HFF-Myc (cell line): ENCODE measurements around the gene ARFGAP1.
A peak's percentile ranks its signal among the peaks of the same experiment; 100 is the strongest.

Experiments
- DNase-seq: peaks from one replicate; pipeline ENCODE4 v3.0.0-alpha.2; 2011; ENCODE audit warnings: low read depth; ENCODE audit errors: extremely low read depth
- H3K4me3 ChIP-seq: replicated peaks from 2 replicates; pipeline ENCODE4 v1.5.1; 2011; ENCODE audit warnings: low read depth, mild to moderate bottlenecking, control low read depth, low read length
- CTCF ChIP-seq: IDR thresholded peaks from 2 replicates; pipeline ENCODE4 v1.5.1; 2012; ENCODE audit warnings: mild to moderate bottlenecking, low read depth, low read length, control low read depth; ENCODE audit errors: missing control alignments

The ARFGAP1 gene

GRCh38 chr20:63264000-63264399 lies 8.6 kb upstream of the ARFGAP1 start:
- no peak overlapping the region for H3K4me3 ChIP-seq
- DNase-seq, result no peak
- TF ChIP-seq CTCF, result no peak

- H3K4me3 ChIP-seq, result no peak overlapping the region
- TF ChIP-seq CTCF, result no peak
- no peak for DNase-seq
These were observed 8.1 kb upstream of the ARFGAP1 start for GRCh38 chr20:63264519-63264918.

- H3K4me3 ChIP-seq, result no peak overlapping the region
- peak; percentile 14 for DNase-seq
- TF ChIP-seq CTCF, result no peak
These were observed 6.6 kb upstream of the ARFGAP1 start for GRCh38 chr20:63265891-63266515.

- DNase-seq, result no peak
- H3K4me3 ChIP-seq, result no peak overlapping the region
- no peak for TF ChIP-seq CTCF
These were observed 4.9 kb upstream of the ARFGAP1 start for GRCh38 chr20:63267691-63268090.

GRCh38 chr20:63268256-63268655 lies 4.4 kb upstream of the ARFGAP1 start:
- no peak overlapping the region for H3K4me3 ChIP-seq
- no peak for TF ChIP-seq CTCF
- no peak for DNase-seq

GRCh38 chr20:63268671-63269439 lies 3.8 kb upstream of the ARFGAP1 start:
- no peak for TF ChIP-seq CTCF
- no peak for DNase-seq
- H3K4me3 ChIP-seq, result no peak overlapping the region
